HepG2 (cell line): Measurements from ENCODE around the gene MAN1C1. TPM values are rescaled to one million over a fixed set of nuclear protein-coding genes. Genes with fewer than 3 reads are reported as not detected.

ENCODE experiments used
- ATAC-seq: fragments of 200-7000 bp; cut with Tn5 transposase; 3 replicates; pipeline ENCODE4 v1.9.1; 2020; ENCODE audit warnings: mild to moderate bottlenecking, moderate library complexity
- BruUV-seq: library from RNA; stranded (reverse); fragments of 400-500 nt; replicated peaks from 2 replicates; lab custom pipeline; 2021; lab: Mats Ljungman, UMichigan
- CTCF ChIA-PET: fragments of 300-600 bp; formaldehyde crosslinking; extraction: SDS; loops from one replicate; lab custom pipeline; 2021; ENCODE audit warnings: low total read pairs, inconsistent platforms, low intra/inter-chr PET ratio; lab: Yijun Ruan, JAX
- POLR2A ChIA-PET: fragments of 350-600 bp; sonication (Branson Sonifier 250); formaldehyde crosslinking; loops from one replicate; lab custom pipeline; 2020; ENCODE audit warnings: antibody characterized with exemption, inconsistent platforms; lab: Yijun Ruan, JAX
- DNase-seq: peaks from one replicate; pipeline ENCODE4 v3.0.0-alpha.2; 2015; ENCODE audit warnings: low spot score
- FAIRE-seq: peaks from 3 replicates; lab custom pipeline; 2011; peaks lifted over from hg19 to GRCh38; lab: Jason Lieb, UNC
- H2AFZ ChIP-seq: one replicate; pipeline ENCODE4 v1.6.1; 2011; ENCODE audit warnings: low read length, inconsistent platforms
- H3K27ac ChIP-seq: fragments of 300-600 bp; 3 replicates; pipeline ENCODE4 v1.8.0; 2011; ENCODE audit warnings: mixed run types, mild to moderate bottlenecking, mixed read lengths, low read length, inconsistent platforms; ENCODE audit not compliant: insufficient read depth; ENCODE audit errors: extremely low read length
- H3K27me3 ChIP-seq, 2 experiments: fragments of 200-600 bp in 1 of 2; 2 replicates in 1 of 2; 3 replicates in 1 of 2; pipeline versions ENCODE4 v1.6.0 to v1.8.0; 2011; ENCODE audit warnings: low read length in 2 of 2, mild to moderate bottlenecking in 2 of 2, moderate library complexity in 2 of 2, inconsistent platforms in 1 of 2; ENCODE audit not compliant: insufficient read depth in 2 of 2, control insufficient read depth in 1 of 2
- H3K36me3 ChIP-seq, 2 experiments: fragments of 200-600 bp in 1 of 2; replicated peaks in 1 of 2; 2 replicates in 1 of 2; 3 replicates in 1 of 2; pipeline versions ENCODE4 v1.5.1 to v1.8.0; 2011; ENCODE audit warnings: low read length in 2 of 2, inconsistent platforms in 1 of 2; ENCODE audit not compliant: insufficient read depth in 2 of 2, control insufficient read depth in 1 of 2
- H3K4me1 ChIP-seq: 2 replicates; pipeline ENCODE4 v1.5.1; 2012; ENCODE audit warnings: low read length, inconsistent platforms; ENCODE audit not compliant: insufficient read depth
- H3K4me2 ChIP-seq: 2 replicates; pipeline ENCODE4 v1.6.0; 2011; ENCODE audit warnings: low read depth, low read length, inconsistent platforms
- H3K4me3 ChIP-seq, 3 experiments: fragments of 200-600 bp in 1 of 3; sonication (generic), shearing (Covaris generic) in 1 of 3; replicated peaks in 1 of 3; 2 replicates each; pipeline ENCODE4 v1.5.1; 2011 to 2016; ENCODE audit warnings: low read length in 3 of 3, inconsistent platforms in 2 of 3, low read depth in 2 of 3, mild to moderate bottlenecking in 2 of 3, control low read depth in 1 of 3, mixed read lengths in 1 of 3; ENCODE audit not compliant: insufficient read depth in 1 of 3
- H3K79me2 ChIP-seq: one replicate; pipeline ENCODE4 v1.6.1; 2011; ENCODE audit warnings: low read length, inconsistent platforms; ENCODE audit not compliant: insufficient read depth
- H3K9ac ChIP-seq: 2 replicates; pipeline ENCODE4 v1.6.0; 2011; ENCODE audit warnings: mild to moderate bottlenecking, low read depth, low read length, inconsistent platforms; ENCODE audit not compliant: insufficient read depth
- H3K9me3 ChIP-seq: 2 replicates; pipeline ENCODE4 v1.5.1; 2012; ENCODE audit warnings: mild to moderate bottlenecking, low read length
- H4K20me1 ChIP-seq: 2 replicates; pipeline ENCODE4 v1.6.0; 2011; ENCODE audit warnings: inconsistent platforms, mild to moderate bottlenecking, low read length, moderate library complexity; ENCODE audit not compliant: insufficient read depth
- CBX5 ChIP-seq: sonication (generic); formaldehyde crosslinking; IDR thresholded peaks from 2 replicates; pipeline ENCODE4 v1.4.0; 2020; ENCODE audit warnings: missing genetic modification reagents, borderline replicate concordance
- CHD4 ChIP-seq: fragments of 200-600 bp; sonication (generic); IDR thresholded peaks from 2 replicates; pipeline ENCODE4 v1.7.0; 2017; ENCODE audit warnings: mild to moderate bottlenecking, low read length, borderline replicate concordance
- KDM6A ChIP-seq: IDR thresholded peaks from 2 replicates; pipeline ENCODE4 v1.6.1; 2016; ENCODE audit warnings: low read depth
- MAF1 ChIP-seq: sonication (generic); formaldehyde crosslinking; IDR thresholded peaks from 2 replicates; pipeline ENCODE4 v1.5.0; 2020; ENCODE audit warnings: missing genetic modification reagents, borderline replicate concordance
- TP53 ChIP-seq: sonication (generic); formaldehyde crosslinking; conservative IDR thresholded peaks from 2 replicates; pipeline ENCODE4 v1.4.0; 2020; ENCODE audit warnings: missing genetic modification reagents
- ZC3H4 ChIP-seq: sonication (generic); formaldehyde crosslinking; IDR thresholded peaks from 2 replicates; pipeline ENCODE4 v1.4.0; 2020; ENCODE audit warnings: missing genetic modification reagents, borderline replicate concordance
- ZNF10 ChIP-seq: sonication (generic); formaldehyde crosslinking; IDR thresholded peaks from 2 replicates; pipeline ENCODE4 v1.4.0; 2020; ENCODE audit warnings: mild to moderate bottlenecking, low read depth, missing genetic modification reagents, borderline replicate concordance
- ZNF180 ChIP-seq: sonication (generic); formaldehyde crosslinking; IDR thresholded peaks from 2 replicates; pipeline ENCODE4 v1.4.0; 2020; ENCODE audit warnings: low read depth, missing genetic modification reagents, borderline replicate concordance
- WGBS: methylation state at CpG from one replicate; pipeline ENCODE4 v1.1.6; 2017; ENCODE audit warnings: low lambda C conversion rate; 5-methylcytosine and 5-hydroxymethylcytosine counted together
- in situ Hi-C: cut with HindIII; loops from 2 replicates; pipeline ENCODE4 v1.10.0; 2017; ENCODE audit warnings: low pct_unique_long_range_greater_than_20kb; ENCODE audit not compliant: extremely low pct_ligation_motif_present
- intact Hi-C: fragments of 100-400 bp; cut with micrococcal nuclease; formaldehyde crosslinking; loops from one replicate; pipeline ENCODE4 v1.10.0; 2022; ENCODE audit not compliant: unreplicated experiment
- polyA plus RNA-seq, 8 experiments: library from polyadenylated mRNA; depleted of rRNA in 3 of 8; stranded (reverse) in 7 of 8; unstranded in 1 of 8; fragments of >200 nt; fragmentation: Illumina TruSeq in 4 of 8; extraction: Trizol in 4 of 8; gene quantifications; 2 replicates each; pipeline versions ENCODE4 v1.2.1 to v1.2.3, GENCODE V29; 2011 to 2016; ENCODE audit warnings: low read depth in 4 of 8, missing spikeins in 1 of 8, mixed read lengths in 1 of 8; ENCODE audit not compliant: insufficient read depth in 1 of 8
- total RNA-seq, 5 experiments: library from RNA; depleted of rRNA; stranded (reverse); fragments of >200 nt; fragmentation: Illumina TruSeq; extraction: Trizol; gene quantifications; 2 replicates each; pipeline ENCODE4 v1.2.3, GENCODE V29; 2016; ENCODE audit warnings: low read depth in 1 of 5
- TF ChIP-seq, protein P1 (sequence below): fragments of 450-650 bp; IDR thresholded peaks from 2 replicates; pipeline ENCODE4 v1.6.1; 2017
- TF ChIP-seq, protein P2 (sequence below): sonication (generic); formaldehyde crosslinking; IDR thresholded peaks from 2 replicates; pipeline ENCODE4 v1.8.1; 2023; ENCODE audit warnings: mild to moderate bottlenecking, missing genetic modification reagents
- TF ChIP-seq, protein P3 (sequence below): sonication (generic); formaldehyde crosslinking; IDR thresholded peaks from 2 replicates; pipeline ENCODE4 v1.4.0; 2020; ENCODE audit warnings: missing genetic modification reagents
- TF ChIP-seq, protein P4 (sequence below): IDR thresholded peaks from 2 replicates; pipeline ENCODE4 v1.6.1; 2016; ENCODE audit warnings: low read depth, control low read depth
- TF ChIP-seq, protein P5 (sequence below): sonication (generic); formaldehyde crosslinking; IDR thresholded peaks from 2 replicates; pipeline ENCODE4 v1.5.0; 2020; ENCODE audit warnings: mild to moderate bottlenecking, missing genetic modification reagents

MAN1C1 gene
- total and polyA plus RNA-seq, 2 of the 13 experiments (the other 11 are each of a cell fraction or from before 2014, with no cell fraction given) = 0.18 to 0.49 TPM

DNA sequence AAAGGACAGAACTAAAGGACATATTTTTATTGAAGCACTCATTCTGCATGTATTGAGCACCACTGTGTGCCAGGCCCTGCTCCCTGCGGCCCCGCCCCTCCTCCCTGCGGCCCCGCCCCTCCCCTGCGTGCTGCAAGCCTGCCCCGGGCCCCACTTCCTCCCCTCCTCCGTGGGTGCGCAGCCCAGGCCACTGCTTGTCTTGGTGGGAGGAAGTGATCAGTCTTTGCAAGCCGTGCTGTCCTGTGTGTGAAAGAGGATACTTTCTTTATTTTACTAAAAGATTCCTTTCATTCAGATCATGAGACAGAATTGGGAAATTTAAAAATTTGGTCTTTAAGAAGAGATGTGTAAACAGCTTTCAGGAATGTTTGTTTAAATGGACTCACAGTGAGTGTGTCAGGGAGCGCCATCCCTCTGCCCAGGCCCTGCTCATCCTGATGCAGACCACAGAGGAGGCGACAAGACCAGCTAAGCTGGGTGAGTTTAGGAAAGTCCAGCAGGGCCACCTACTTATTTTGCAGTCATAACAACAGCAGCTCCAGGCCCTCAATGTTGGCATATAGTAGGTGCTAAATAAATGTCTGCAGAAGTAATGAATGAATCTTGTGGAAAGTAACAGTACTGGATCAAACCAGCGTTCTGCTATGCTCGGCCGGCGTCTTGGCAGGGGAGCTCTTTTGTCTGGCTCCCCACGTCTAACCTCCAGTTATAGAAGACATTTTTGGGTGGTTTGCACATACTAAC lies 95.1 kb downstream of the MAN1C1 start (continued):
- TF ChIP-seq ZNF10 (CRISPR knock-in tag) = no peak
- TF ChIP-seq KDM6A (CRISPR knock-in tag) = no peak
- TF ChIP-seq, protein P1, sequence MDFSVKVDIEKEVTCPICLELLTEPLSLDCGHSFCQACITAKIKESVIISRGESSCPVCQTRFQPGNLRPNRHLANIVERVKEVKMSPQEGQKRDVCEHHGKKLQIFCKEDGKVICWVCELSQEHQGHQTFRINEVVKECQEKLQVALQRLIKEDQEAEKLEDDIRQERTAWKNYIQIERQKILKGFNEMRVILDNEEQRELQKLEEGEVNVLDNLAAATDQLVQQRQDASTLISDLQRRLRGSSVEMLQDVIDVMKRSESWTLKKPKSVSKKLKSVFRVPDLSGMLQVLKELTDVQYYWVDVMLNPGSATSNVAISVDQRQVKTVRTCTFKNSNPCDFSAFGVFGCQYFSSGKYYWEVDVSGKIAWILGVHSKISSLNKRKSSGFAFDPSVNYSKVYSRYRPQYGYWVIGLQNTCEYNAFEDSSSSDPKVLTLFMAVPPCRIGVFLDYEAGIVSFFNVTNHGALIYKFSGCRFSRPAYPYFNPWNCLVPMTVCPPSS = no peak
- no peak for TF ChIP-seq ZNF180
- TF ChIP-seq, protein P2, sequence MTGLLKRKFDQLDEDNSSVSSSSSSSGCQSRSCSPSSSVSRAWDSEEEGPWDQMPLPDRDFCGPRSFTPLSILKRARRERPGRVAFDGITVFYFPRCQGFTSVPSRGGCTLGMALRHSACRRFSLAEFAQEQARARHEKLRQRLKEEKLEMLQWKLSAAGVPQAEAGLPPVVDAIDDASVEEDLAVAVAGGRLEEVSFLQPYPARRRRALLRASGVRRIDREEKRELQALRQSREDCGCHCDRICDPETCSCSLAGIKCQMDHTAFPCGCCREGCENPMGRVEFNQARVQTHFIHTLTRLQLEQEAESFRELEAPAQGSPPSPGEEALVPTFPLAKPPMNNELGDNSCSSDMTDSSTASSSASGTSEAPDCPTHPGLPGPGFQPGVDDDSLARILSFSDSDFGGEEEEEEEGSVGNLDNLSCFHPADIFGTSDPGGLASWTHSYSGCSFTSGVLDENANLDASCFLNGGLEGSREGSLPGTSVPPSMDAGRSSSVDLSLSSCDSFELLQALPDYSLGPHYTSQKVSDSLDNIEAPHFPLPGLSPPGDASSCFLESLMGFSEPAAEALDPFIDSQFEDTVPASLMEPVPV (CRISPR knock-in tag) = no peak
- TF ChIP-seq, protein P3, sequence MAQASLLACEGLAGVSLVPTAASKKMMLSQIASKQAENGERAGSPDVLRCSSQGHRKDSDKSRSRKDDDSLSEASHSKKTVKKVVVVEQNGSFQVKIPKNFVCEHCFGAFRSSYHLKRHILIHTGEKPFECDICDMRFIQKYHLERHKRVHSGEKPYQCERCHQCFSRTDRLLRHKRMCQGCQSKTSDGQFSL (CRISPR knock-in tag) = no peak

DNA sequence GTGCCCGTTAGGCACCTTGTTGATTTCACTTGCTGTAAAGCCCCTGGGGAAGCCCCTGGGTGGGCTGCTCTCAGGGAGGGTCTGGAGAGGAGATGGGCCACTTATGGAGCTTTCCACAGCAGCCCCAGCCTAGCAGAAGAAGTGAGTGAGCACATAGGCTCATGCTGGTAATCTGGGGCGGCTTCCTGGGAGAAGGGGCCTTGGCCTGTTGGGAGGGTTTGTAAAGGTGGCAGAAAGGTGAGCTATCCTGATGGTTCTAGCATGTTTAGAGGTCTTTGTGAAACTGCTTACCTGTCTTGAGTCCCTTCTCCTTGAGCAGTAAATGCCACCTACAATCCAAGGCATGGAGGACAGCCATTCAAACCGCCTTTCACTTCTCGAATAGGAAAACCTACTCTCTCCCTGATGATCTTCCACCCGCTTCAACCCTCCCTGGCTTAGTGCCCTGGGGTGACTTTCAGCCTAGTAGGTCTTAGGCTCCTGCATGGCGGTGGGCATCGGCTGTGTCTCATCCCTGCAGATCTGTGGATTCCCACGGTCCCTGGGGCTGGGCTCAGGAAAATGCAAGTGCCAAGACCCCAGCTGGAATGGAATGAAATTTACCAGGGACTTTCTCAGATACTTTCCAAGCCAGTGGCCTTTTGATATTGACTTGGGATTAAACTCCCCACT lies 95.8 kb downstream of the MAN1C1 start:
- WGBS = 76% methylated on average over 8 of the region's 8 CpGs

More for the DNA sequence above, 95.8 kb downstream of the MAN1C1 start:
- in situ Hi-C loops = no loop called here
- peaks cover 15% of the 10 kb centered on the region for H3K4me1 ChIP-seq
- H2AFZ ChIP-seq = no peak overlapping the region
- H3K9me3 ChIP-seq = no peaks in the 10 kb centered on the region
- no peaks in the 10 kb centered on the region for H3K79me2 ChIP-seq
- no peak overlapping the region for H3K9ac ChIP-seq
- DNase-seq = no peak
- TF ChIP-seq, protein P4, sequence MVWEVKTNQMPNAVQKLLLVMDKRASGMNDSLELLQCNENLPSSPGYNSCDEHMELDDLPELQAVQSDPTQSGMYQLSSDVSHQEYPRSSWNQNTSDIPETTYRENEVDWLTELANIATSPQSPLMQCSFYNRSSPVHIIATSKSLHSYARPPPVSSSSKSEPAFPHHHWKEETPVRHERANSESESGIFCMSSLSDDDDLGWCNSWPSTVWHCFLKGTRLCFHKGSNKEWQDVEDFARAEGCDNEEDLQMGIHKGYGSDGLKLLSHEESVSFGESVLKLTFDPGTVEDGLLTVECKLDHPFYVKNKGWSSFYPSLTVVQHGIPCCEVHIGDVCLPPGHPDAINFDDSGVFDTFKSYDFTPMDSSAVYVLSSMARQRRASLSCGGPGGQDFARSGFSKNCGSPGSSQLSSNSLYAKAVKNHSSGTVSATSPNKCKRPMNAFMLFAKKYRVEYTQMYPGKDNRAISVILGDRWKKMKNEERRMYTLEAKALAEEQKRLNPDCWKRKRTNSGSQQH (CRISPR knock-in tag) = no peak
- TF ChIP-seq, protein P5, sequence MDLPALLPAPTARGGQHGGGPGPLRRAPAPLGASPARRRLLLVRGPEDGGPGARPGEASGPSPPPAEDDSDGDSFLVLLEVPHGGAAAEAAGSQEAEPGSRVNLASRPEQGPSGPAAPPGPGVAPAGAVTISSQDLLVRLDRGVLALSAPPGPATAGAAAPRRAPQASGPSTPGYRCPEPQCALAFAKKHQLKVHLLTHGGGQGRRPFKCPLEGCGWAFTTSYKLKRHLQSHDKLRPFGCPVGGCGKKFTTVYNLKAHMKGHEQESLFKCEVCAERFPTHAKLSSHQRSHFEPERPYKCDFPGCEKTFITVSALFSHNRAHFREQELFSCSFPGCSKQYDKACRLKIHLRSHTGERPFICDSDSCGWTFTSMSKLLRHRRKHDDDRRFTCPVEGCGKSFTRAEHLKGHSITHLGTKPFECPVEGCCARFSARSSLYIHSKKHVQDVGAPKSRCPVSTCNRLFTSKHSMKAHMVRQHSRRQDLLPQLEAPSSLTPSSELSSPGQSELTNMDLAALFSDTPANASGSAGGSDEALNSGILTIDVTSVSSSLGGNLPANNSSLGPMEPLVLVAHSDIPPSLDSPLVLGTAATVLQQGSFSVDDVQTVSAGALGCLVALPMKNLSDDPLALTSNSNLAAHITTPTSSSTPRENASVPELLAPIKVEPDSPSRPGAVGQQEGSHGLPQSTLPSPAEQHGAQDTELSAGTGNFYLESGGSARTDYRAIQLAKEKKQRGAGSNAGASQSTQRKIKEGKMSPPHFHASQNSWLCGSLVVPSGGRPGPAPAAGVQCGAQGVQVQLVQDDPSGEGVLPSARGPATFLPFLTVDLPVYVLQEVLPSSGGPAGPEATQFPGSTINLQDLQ (CRISPR knock-in tag) = no peak
- no peak for TF ChIP-seq CHD4
- TF ChIP-seq MAF1 (CRISPR knock-in tag) = no peak
- TF ChIP-seq TP53 (CRISPR knock-in tag) = no peak
- TF ChIP-seq ZC3H4 (CRISPR knock-in tag) = no peak
- TF ChIP-seq CBX5 (CRISPR knock-in tag) = no peak
- H3K27me3 ChIP-seq = no peaks in the 10 kb centered on the region
- ATAC-seq = no peak
- CTCF ChIA-PET = no interaction called here
- H3K4me2 ChIP-seq = no peak overlapping the region
- H3K4me3 ChIP-seq = no peak overlapping the region
- FAIRE-seq = no peak
- BruUV-seq = no TSS peak
- H3K27ac ChIP-seq = no peak overlapping the region
- H4K20me1 ChIP-seq = no peaks in the 10 kb centered on the region
- intact Hi-C loops = no loop called here
- POLR2A ChIA-PET = no interaction called here
- no peaks in the 10 kb centered on the region for H3K36me3 ChIP-seq
